ENCODE data around the gene RACGAP1. TPM values are rescaled to one million over a fixed set of nuclear protein-coding genes. Genes with fewer than 3 reads are reported as not detected.

The RACGAP1 gene
- polyA plus RNA-seq, 1 of the 3 experiments (the other 2 are of a cell fraction) = 21.5 TPM

- Histone ChIP-seq H3K27me3 (ENCODE audit: insufficient read depth) (no peaks in the 10 kb centered on the region), H3K36me3 (replicated peaks in 1 of 2; ENCODE audit: control insufficient read depth in 1 of 2, insufficient read depth in 2 of 2, low read length in 1 of 2) (no peaks in the 10 kb centered on the region), H4K20me1 (ENCODE audit: insufficient read depth) (peaks cover 6% of the 10 kb centered on the region; the same call in 1 of the 2 replicates), H3K9me3 (no peaks in the 10 kb centered on the region), H3K27ac (ENCODE audit: low read depth in 2 of 2, low read length in 1 of 2) (peak overlapping the region; percentile 24 to 44; a peak in 3 of 4 replicates), H3K4me2 (peak overlapping the region; percentile 66), H3K4me3 (ENCODE audit: low read depth in 2 of 2, low read length in 1 of 2) (peak overlapping the region; percentile 67 to 73), H3K9me2 (no peaks in the 10 kb centered on the region), H3K9ac (peak overlapping the region; percentile 74), H3F3A (replicated peaks; ENCODE audit: insufficient read depth) (peaks cover 5% of the 10 kb centered on the region), H2AFZ (ENCODE audit: low read depth) (peak overlapping the region; percentile 45; the same call in 1 of the 2 replicates), H3K79me2 (ENCODE audit: insufficient read depth) (peaks cover 55% of the 10 kb centered on the region), H3K4me1 (ENCODE audit: control insufficient read depth in 1 of 2, insufficient read depth in 2 of 2, low read depth in 1 of 2, low read length in 1 of 2) (peaks cover 0 to 2% of the 10 kb centered on the region in 2 experiments; a peak in 3 of 4 replicates)
- WGBS (ENCODE audit: low lambda C conversion rate) = 4% methylated on average over 16 of the region's 16 CpGs
- no peak for TF ChIP-seq FOSL2 (IDR thresholded peaks at IDR 0.05; ENCODE audit: borderline replicate concordance, low read depth)
- TF ChIP-seq USF1 (IDR thresholded peaks at IDR 0.05; ENCODE audit: borderline replicate concordance, low read depth) = no peak
- no peak for TF ChIP-seq EZH2phosphoT487 (IDR thresholded peaks at IDR 0.05; ENCODE audit: borderline replicate concordance, low read depth)
- TF ChIP-seq TCF12 (IDR thresholded peaks at IDR 0.05) = no peak
- no peak for TF ChIP-seq YY1 (IDR thresholded peaks at IDR 0.05; ENCODE audit: low read depth)
- TF ChIP-seq TEAD4 (IDR thresholded peaks at IDR 0.05; ENCODE audit: borderline replicate concordance, insufficient read depth) = no peak
- no peak for TF ChIP-seq NRF1 (IDR thresholded peaks at IDR 0.05; ENCODE audit: low read depth, low read length)
- TF ChIP-seq IRF3 (IDR thresholded peaks at IDR 0.05; ENCODE audit: low read depth, low read length) = no peak
- no peak for TF ChIP-seq CHD2 (IDR thresholded peaks at IDR 0.05; ENCODE audit: low read length, partially characterized antibody)
- no peak for TF ChIP-seq TAF1 (IDR thresholded peaks at IDR 0.05; ENCODE audit: borderline replicate concordance, low read depth, low read length)
- no peak for TF ChIP-seq ZBTB33 (IDR thresholded peaks at IDR 0.05; ENCODE audit: borderline replicate concordance, low read depth)
- no peak for TF ChIP-seq MEF2A (IDR thresholded peaks at IDR 0.05; ENCODE audit: borderline replicate concordance, low read depth)
- TF ChIP-seq PBX3 (IDR thresholded peaks at IDR 0.05) = no peak
- no peak for TF ChIP-seq RXRA (IDR thresholded peaks at IDR 0.05; ENCODE audit: borderline replicate concordance, low read depth)
- CTCF ChIA-PET = interaction anchor here (1.0 to 2.3 kb wide), 6 partner anchors 8 to 58 kb away, joined by 3 to 17 read pairs (median 6); no protein-coding TSS in a partner anchor
- POLR2A ChIA-PET = interaction anchor here (0.8 to 1.6 kb wide), 4 partner anchors 8 to 46 kb away, joined by 3 to 4 read pairs (median 3); no protein-coding TSS in a partner anchor
- DNase-seq = no peak
Measured at GRCh38 chr12:50024805-50025186, 498 bp downstream of the RACGAP1 start.
